GM23338 (cell line): ENCODE data around the gene CARNS1. TPM values are rescaled to one million over a fixed set of nuclear protein-coding genes. Genes with fewer than 3 reads are reported as not detected.

Source experiments
- ATAC-seq: fragments of 200-7000 bp; cut with Tn5 transposase; 3 replicates; pipeline ENCODE4 v1.9.1; 2020
- DNase-seq: peaks from one replicate; pipeline ENCODE4 v3.0.0-alpha.2; 2015; ENCODE audit warnings: low spot score
- H2AFZ ChIP-seq: fragments of 200-600 bp; sonication (generic); 2 replicates; pipeline ENCODE4 v1.8.0; 2016; ENCODE audit warnings: antibody characterized with exemption, mild to moderate bottlenecking, moderate library complexity
- H3F3A ChIP-seq: fragments of 200-600 bp; sonication (generic); replicated peaks from 2 replicates; pipeline ENCODE4 v1.8.0; 2017; ENCODE audit warnings: antibody characterized with exemption, mixed run types, low read depth
- H3K27ac ChIP-seq: fragments of 200-600 bp; sonication (generic); 2 replicates; pipeline ENCODE4 v1.6.1; 2016; ENCODE audit warnings: low read depth
- H3K27me3 ChIP-seq: fragments of 200-600 bp; sonication (generic); 2 replicates; pipeline ENCODE4 v1.8.0; 2016; ENCODE audit warnings: mild to moderate bottlenecking, mixed run types, moderate library complexity; ENCODE audit not compliant: insufficient read depth
- H3K36me3 ChIP-seq: fragments of 200-600 bp; sonication (generic); 2 replicates; pipeline ENCODE4 v1.8.0; 2016; ENCODE audit warnings: mild to moderate bottlenecking; ENCODE audit not compliant: insufficient read depth
- H3K4me1 ChIP-seq: fragments of 200-600 bp; sonication (generic); 2 replicates; pipeline ENCODE4 v1.8.0; 2016; ENCODE audit warnings: mild to moderate bottlenecking, moderate library complexity; ENCODE audit not compliant: insufficient read depth
- H3K4me2 ChIP-seq: fragments of 200-600 bp; sonication (generic); 2 replicates; pipeline ENCODE4 v1.7.1; 2017; ENCODE audit warnings: mixed run types
- H3K4me3 ChIP-seq: fragments of 200-600 bp; sonication (generic); 2 replicates; pipeline ENCODE4 v1.6.1; 2016; ENCODE audit warnings: mixed run types
- H3K79me2 ChIP-seq: fragments of 200-600 bp; sonication (generic); replicated peaks from 2 replicates; pipeline ENCODE4 v1.8.0; 2017; ENCODE audit warnings: mild to moderate bottlenecking; ENCODE audit not compliant: insufficient read depth
- H3K9me2 ChIP-seq: fragments of 200-600 bp; sonication (generic); 2 replicates; pipeline ENCODE4 v1.8.0; 2017; ENCODE audit not compliant: insufficient read depth
- H4K20me1 ChIP-seq: fragments of 200-600 bp; sonication (generic); replicated peaks from 2 replicates; pipeline ENCODE4 v1.8.0; 2017; ENCODE audit warnings: mild to moderate bottlenecking; ENCODE audit not compliant: insufficient read depth
- H3K27ac Mint-ChIP-seq: 2 replicates; pipeline ENCODE4 v1.8.0; 2020; ENCODE audit warnings: inconsistent platforms, mild to moderate bottlenecking, moderate library complexity, mixed read lengths
- H3K27me3 Mint-ChIP-seq: 3 replicates; pipeline ENCODE4 v1.8.0; 2022; ENCODE audit warnings: low read depth, mild to moderate bottlenecking, moderate library complexity, mixed read lengths, inconsistent platforms; ENCODE audit not compliant: insufficient read depth, poor library complexity
- H3K36me3 Mint-ChIP-seq: 3 replicates; pipeline ENCODE4 v1.8.0; 2021; ENCODE audit warnings: low read depth, mild to moderate bottlenecking, inconsistent platforms, moderate library complexity, mixed read lengths
- H3K4me1 Mint-ChIP-seq: 3 replicates; pipeline ENCODE4 v1.8.0; 2020; ENCODE audit warnings: mild to moderate bottlenecking, inconsistent platforms, mixed read lengths
- H3K4me3 Mint-ChIP-seq: 3 replicates; pipeline ENCODE4 v1.8.0; 2021; ENCODE audit warnings: moderate library complexity, mild to moderate bottlenecking, inconsistent platforms, mixed read lengths
- H3K9me3 Mint-ChIP-seq: 3 replicates; pipeline ENCODE4 v1.8.0; 2020; ENCODE audit warnings: moderate library complexity, mild to moderate bottlenecking, inconsistent platforms, mixed read lengths
- CREB1 ChIP-seq: fragments of 250-450 bp; sonication (Bioruptor Pico); IDR thresholded peaks from 2 replicates; pipeline ENCODE4 v1.5.0; 2020; ENCODE audit warnings: low read depth, mild to moderate bottlenecking, moderate library complexity
- EZH2 ChIP-seq: fragments of 200-600 bp; sonication (generic); IDR thresholded peaks from one replicate; pipeline ENCODE4 v1.8.0; 2017; ENCODE audit warnings: antibody characterized with exemption, mild to moderate bottlenecking, low read depth; ENCODE audit not compliant: unreplicated experiment
- EZH2phosphoT487 ChIP-seq: fragments of 200-600 bp; sonication (generic); IDR thresholded peaks from one replicate; pipeline ENCODE4 v1.8.1; 2018; ENCODE audit warnings: antibody characterized with exemption; ENCODE audit not compliant: unreplicated experiment
- JUNB ChIP-seq: IDR thresholded peaks from one replicate; pipeline ENCODE4 v1.6.1; 2016; ENCODE audit warnings: antibody characterized with exemption; ENCODE audit not compliant: unreplicated experiment
- NANOG ChIP-seq: IDR thresholded peaks from 2 replicates; pipeline ENCODE4 v1.6.1; 2016; ENCODE audit warnings: antibody characterized with exemption, borderline replicate concordance
- STAT1 ChIP-seq: IDR thresholded peaks from one replicate; pipeline ENCODE4 v1.6.1; 2016; ENCODE audit warnings: antibody characterized with exemption; ENCODE audit not compliant: unreplicated experiment
- ZNF114 ChIP-seq: fragments of 250-450 bp; sonication (Bioruptor Pico); IDR thresholded peaks from 2 replicates; pipeline ENCODE4 v1.5.0; 2020; ENCODE audit warnings: mild to moderate bottlenecking, moderate library complexity
- ZNF331 ChIP-seq: fragments of 250-450 bp; sonication (Bioruptor Pico); IDR thresholded peaks from 2 replicates; pipeline ENCODE4 v1.5.0; 2020; ENCODE audit warnings: low read depth, mild to moderate bottlenecking, moderate library complexity
- polyA plus RNA-seq: library from polyadenylated mRNA; unstranded; fragments of >200 nt; fragmentation: Nextera tagmentation; extraction: Ambion mirVana; gene quantifications from 2 replicates; pipeline ENCODE4 v1.2.1, GENCODE V29; 2016
- total RNA-seq: library from RNA; depleted of rRNA; stranded (reverse); fragments of >200 nt; shearing (Covaris generic); gene quantifications from 2 replicates; pipeline ENCODE4 v1.2.3, GENCODE V29; 2014
- TF ChIP-seq, protein P1 (sequence below), 2 experiments: fragments of 200-600 bp in 1 of 2; sonication (generic) in 1 of 2; conservative IDR thresholded peaks; 2 replicates each; pipeline versions ENCODE4 v1.5.1 to v1.6.1; 2016 to 2017; ENCODE audit warnings: antibody characterized with exemption in 2 of 2, low read depth in 2 of 2, mild to moderate bottlenecking in 2 of 2, moderate library complexity in 1 of 2
- TF ChIP-seq, protein P2 (sequence below): IDR thresholded peaks from one replicate; pipeline ENCODE4 v1.6.1; 2018; ENCODE audit warnings: antibody characterized with exemption; ENCODE audit not compliant: unreplicated experiment
- TF ChIP-seq, protein P3 (sequence below): fragments of 250-450 bp; sonication (Bioruptor Pico); IDR thresholded peaks from 2 replicates; pipeline ENCODE4 v1.5.0; 2020; ENCODE audit warnings: mild to moderate bottlenecking, moderate library complexity

CARNS1 gene
- total and polyA plus RNA-seq, 2 experiments from 2014 or later = 0.52 to 0.76 TPM

DNA sequence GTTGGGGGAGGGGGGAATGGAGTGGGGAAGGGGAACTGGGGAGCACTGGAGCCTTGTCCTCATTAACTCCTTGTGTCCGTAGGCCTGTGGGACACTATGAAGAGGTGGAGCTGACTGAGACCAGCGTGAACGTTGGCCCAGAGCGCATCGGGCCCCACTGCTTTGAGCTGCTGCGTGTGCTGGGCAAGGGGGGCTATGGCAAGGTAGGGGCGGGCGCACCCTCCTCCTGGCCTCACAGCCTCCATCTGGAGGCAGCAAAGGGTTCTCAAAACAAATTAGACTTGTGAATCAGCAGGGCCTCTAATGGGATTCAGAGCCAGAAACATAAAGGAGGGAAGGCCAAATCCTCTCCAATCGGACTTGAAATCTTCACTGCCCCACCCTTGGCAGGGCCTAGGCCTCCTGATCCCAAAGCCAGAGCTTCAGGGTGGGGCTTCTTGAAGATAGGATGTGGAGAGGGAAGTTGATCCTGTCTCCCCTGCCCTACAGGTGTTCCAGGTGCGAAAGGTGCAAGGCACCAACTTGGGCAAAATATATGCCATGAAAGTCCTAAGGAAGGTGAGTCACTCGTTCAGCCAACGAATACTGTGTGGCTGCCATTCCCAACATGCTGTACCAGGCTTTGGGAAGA lies 13.7 kb downstream of the CARNS1 start (continued):
- TF ChIP-seq, protein P1, sequence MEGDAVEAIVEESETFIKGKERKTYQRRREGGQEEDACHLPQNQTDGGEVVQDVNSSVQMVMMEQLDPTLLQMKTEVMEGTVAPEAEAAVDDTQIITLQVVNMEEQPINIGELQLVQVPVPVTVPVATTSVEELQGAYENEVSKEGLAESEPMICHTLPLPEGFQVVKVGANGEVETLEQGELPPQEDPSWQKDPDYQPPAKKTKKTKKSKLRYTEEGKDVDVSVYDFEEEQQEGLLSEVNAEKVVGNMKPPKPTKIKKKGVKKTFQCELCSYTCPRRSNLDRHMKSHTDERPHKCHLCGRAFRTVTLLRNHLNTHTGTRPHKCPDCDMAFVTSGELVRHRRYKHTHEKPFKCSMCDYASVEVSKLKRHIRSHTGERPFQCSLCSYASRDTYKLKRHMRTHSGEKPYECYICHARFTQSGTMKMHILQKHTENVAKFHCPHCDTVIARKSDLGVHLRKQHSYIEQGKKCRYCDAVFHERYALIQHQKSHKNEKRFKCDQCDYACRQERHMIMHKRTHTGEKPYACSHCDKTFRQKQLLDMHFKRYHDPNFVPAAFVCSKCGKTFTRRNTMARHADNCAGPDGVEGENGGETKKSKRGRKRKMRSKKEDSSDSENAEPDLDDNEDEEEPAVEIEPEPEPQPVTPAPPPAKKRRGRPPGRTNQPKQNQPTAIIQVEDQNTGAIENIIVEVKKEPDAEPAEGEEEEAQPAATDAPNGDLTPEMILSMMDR (conservative IDR thresholded peaks at IDR 0.05; ENCODE audit: low read depth in 2 of 2) = no peak
- no peak for TF ChIP-seq ZNF331 (CRISPR knock-in tag)
- TF ChIP-seq EZH2 = no peak
- no peak for TF ChIP-seq NANOG
- TF ChIP-seq CREB1 (CRISPR knock-in tag) = no peak
- TF ChIP-seq, protein P2, sequence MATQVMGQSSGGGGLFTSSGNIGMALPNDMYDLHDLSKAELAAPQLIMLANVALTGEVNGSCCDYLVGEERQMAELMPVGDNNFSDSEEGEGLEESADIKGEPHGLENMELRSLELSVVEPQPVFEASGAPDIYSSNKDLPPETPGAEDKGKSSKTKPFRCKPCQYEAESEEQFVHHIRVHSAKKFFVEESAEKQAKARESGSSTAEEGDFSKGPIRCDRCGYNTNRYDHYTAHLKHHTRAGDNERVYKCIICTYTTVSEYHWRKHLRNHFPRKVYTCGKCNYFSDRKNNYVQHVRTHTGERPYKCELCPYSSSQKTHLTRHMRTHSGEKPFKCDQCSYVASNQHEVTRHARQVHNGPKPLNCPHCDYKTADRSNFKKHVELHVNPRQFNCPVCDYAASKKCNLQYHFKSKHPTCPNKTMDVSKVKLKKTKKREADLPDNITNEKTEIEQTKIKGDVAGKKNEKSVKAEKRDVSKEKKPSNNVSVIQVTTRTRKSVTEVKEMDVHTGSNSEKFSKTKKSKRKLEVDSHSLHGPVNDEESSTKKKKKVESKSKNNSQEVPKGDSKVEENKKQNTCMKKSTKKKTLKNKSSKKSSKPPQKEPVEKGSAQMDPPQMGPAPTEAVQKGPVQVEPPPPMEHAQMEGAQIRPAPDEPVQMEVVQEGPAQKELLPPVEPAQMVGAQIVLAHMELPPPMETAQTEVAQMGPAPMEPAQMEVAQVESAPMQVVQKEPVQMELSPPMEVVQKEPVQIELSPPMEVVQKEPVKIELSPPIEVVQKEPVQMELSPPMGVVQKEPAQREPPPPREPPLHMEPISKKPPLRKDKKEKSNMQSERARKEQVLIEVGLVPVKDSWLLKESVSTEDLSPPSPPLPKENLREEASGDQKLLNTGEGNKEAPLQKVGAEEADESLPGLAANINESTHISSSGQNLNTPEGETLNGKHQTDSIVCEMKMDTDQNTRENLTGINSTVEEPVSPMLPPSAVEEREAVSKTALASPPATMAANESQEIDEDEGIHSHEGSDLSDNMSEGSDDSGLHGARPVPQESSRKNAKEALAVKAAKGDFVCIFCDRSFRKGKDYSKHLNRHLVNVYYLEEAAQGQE = no peak

DNA sequence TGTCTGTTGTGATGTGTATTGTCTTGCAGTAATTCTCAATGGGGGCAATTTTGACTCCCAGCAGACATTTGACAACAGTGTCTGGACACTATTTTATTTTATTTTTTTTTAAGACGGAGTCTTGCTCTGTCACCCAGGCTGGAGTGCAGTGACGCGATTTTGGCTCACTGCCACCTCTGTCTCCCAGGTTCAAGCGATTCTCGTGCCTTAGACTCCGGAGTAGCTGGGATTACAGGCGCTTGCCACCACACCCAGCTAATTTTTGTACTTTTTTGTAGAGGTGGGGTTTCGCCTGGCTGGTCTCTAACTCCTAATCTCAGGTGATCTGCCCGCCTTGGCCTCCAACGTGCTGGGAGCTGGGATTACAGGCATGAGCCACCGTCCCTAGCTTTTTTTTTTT lies 14.2 kb downstream of the CARNS1 start:
- Histone ChIP-seq H3K27ac (no peak overlapping the region), H3K4me3 (no peak overlapping the region; the same call in 1 of the 2 replicates), H3F3A (peaks cover 13% of the 10 kb centered on the region; the same call in 1 of the 2 replicates), H3K27me3 (no peaks in the 10 kb centered on the region), H2AFZ (no peak overlapping the region), H3K36me3 (no peaks in the 10 kb centered on the region), H3K9me2 (no peaks in the 10 kb centered on the region), H3K4me1 (peaks cover 6% of the 10 kb centered on the region; the same call in 1 of the 2 replicates), H4K20me1 (no peaks in the 10 kb centered on the region), H3K79me2 (peaks cover 11% of the 10 kb centered on the region), H3K4me2 (no peak overlapping the region)
- ATAC-seq (no peak), DNase-seq (no peak)
- H3K4me1 Mint-ChIP-seq = peaks cover 3% of the 10 kb centered on the region
- no peaks in the 10 kb centered on the region; the same call in 1 of the 3 replicates for H3K9me3 Mint-ChIP-seq
- no peak overlapping the region for H3K27ac Mint-ChIP-seq
- H3K36me3 Mint-ChIP-seq = peaks cover 16% of the 10 kb centered on the region
- peaks cover 18% of the 10 kb centered on the region for H3K27me3 Mint-ChIP-seq
- peak overlapping the region; percentile 92; the same call in 2 of the 3 replicates for H3K4me3 Mint-ChIP-seq
- TF ChIP-seq, protein P1 (conservative IDR thresholded peaks at IDR 0.05; ENCODE audit: low read depth in 2 of 2) = no peak
- TF ChIP-seq JUNB (no peak), STAT1 (no peak), ZNF114 (CRISPR knock-in tag) (no peak), EZH2phosphoT487 (no peak)
- TF ChIP-seq, protein P3, sequence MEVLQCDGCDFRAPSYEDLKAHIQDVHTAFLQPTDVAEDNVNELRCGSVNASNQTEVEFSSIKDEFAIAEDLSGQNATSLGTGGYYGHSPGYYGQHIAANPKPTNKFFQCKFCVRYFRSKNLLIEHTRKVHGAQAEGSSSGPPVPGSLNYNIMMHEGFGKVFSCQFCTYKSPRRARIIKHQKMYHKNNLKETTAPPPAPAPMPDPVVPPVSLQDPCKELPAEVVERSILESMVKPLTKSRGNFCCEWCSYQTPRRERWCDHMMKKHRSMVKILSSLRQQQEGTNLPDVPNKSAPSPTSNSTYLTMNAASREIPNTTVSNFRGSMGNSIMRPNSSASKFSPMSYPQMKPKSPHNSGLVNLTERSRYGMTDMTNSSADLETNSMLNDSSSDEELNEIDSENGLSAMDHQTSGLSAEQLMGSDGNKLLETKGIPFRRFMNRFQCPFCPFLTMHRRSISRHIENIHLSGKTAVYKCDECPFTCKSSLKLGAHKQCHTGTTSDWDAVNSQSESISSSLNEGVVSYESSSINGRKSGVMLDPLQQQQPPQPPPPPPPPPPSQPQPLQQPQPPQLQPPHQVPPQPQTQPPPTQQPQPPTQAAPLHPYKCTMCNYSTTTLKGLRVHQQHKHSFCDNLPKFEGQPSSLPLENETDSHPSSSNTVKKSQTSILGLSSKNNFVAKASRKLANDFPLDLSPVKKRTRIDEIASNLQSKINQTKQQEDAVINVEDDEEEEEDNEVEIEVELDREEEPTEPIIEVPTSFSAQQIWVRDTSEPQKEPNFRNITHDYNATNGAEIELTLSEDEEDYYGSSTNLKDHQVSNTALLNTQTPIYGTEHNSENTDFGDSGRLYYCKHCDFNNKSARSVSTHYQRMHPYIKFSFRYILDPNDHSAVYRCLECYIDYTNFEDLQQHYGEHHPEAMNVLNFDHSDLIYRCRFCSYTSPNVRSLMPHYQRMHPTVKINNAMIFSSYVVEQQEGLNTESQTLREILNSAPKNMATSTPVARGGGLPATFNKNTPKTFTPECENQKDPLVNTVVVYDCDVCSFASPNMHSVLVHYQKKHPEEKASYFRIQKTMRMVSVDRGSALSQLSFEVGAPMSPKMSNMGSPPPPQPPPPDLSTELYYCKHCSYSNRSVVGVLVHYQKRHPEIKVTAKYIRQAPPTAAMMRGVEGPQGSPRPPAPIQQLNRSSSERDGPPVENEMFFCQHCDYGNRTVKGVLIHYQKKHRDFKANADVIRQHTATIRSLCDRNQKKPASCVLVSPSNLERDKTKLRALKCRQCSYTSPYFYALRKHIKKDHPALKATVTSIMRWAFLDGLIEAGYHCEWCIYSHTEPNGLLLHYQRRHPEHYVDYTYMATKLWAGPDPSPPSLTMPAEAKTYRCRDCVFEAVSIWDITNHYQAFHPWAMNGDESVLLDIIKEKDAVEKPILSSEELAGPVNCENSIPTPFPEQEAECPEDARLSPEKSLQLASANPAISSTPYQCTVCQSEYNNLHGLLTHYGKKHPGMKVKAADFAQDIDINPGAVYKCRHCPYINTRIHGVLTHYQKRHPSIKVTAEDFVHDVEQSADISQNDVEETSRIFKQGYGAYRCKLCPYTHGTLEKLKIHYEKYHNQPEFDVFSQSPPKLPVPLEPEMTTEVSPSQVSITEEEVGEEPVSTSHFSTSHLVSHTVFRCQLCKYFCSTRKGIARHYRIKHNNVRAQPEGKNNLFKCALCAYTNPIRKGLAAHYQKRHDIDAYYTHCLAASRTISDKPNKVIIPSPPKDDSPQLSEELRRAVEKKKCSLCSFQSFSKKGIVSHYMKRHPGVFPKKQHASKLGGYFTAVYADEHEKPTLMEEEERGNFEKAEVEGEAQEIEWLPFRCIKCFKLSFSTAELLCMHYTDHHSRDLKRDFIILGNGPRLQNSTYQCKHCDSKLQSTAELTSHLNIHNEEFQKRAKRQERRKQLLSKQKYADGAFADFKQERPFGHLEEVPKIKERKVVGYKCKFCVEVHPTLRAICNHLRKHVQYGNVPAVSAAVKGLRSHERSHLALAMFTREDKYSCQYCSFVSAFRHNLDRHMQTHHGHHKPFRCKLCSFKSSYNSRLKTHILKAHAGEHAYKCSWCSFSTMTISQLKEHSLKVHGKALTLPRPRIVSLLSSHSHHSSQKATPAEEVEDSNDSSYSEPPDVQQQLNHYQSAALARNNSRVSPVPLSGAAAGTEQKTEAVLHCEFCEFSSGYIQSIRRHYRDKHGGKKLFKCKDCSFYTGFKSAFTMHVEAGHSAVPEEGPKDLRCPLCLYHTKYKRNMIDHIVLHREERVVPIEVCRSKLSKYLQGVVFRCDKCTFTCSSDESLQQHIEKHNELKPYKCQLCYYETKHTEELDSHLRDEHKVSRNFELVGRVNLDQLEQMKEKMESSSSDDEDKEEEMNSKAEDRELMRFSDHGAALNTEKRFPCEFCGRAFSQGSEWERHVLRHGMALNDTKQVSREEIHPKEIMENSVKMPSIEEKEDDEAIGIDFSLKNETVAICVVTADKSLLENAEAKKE = no peak
